ENCODE measurements around the gene ZNF423.

ZNF423 gene

GRCh38 chr16:49488336-49488735, 367.6 kb downstream of the ZNF423 start:
- DNase-seq (ENCODE audit: extremely low read depth in 1 of 2, low read depth in 1 of 2): no peak

GRCh38 chr16:49487746-49488145, 368.2 kb downstream of the ZNF423 start:
- DNase-seq (ENCODE audit: extremely low read depth in 1 of 2, low read depth in 1 of 2): no peak

GRCh38 chr16:49486400-49486799, 369.5 kb downstream of the ZNF423 start:
- no peak for DNase-seq (ENCODE audit: extremely low read depth in 1 of 2, low read depth in 1 of 2)

GRCh38 chr16:49485663-49486062, 370.2 kb downstream of the ZNF423 start:
- DNase-seq (ENCODE audit: extremely low read depth in 1 of 2, low read depth in 1 of 2): no peak

- no peak for DNase-seq (ENCODE audit: extremely low read depth in 1 of 2, low read depth in 1 of 2)
Observed at GRCh38 chr16:49484936-49485335, 371.0 kb downstream of the ZNF423 start.

- no peak for DNase-seq (ENCODE audit: extremely low read depth in 1 of 2, low read depth in 1 of 2)
Observed at GRCh38 chr16:49484451-49484849, 371.5 kb downstream of the ZNF423 start.

- DNase-seq (ENCODE audit: extremely low read depth in 1 of 2, low read depth in 1 of 2): no peak
Observed at GRCh38 chr16:49483651-49484450, 372.1 kb downstream of the ZNF423 start.

GRCh38 chr16:49483251-49483650, 372.7 kb downstream of the ZNF423 start:
- DNase-seq (ENCODE audit: extremely low read depth in 1 of 2, low read depth in 1 of 2): no peak

- no peak for DNase-seq (ENCODE audit: extremely low read depth in 1 of 2, low read depth in 1 of 2)
Observed at GRCh38 chr16:49482690-49483089, 373.2 kb downstream of the ZNF423 start.

- DNase-seq (ENCODE audit: extremely low read depth in 1 of 2, low read depth in 1 of 2): no peak
Observed at GRCh38 chr16:49478616-49479015, 377.3 kb downstream of the ZNF423 start.

- no peak for DNase-seq (ENCODE audit: extremely low read depth in 1 of 2, low read depth in 1 of 2)
Observed at GRCh38 chr16:49478107-49478506, 377.8 kb downstream of the ZNF423 start.

GRCh38 chr16:49477250-49477895, 378.5 kb downstream of the ZNF423 start:
- no peak for DNase-seq (ENCODE audit: extremely low read depth in 1 of 2, low read depth in 1 of 2)

- no peak for DNase-seq (ENCODE audit: extremely low read depth in 1 of 2, low read depth in 1 of 2)
Observed at GRCh38 chr16:49474741-49475140, 381.2 kb downstream of the ZNF423 start.

- no peak for DNase-seq (ENCODE audit: extremely low read depth in 1 of 2, low read depth in 1 of 2)
Observed at GRCh38 chr16:49473773-49474172, 382.1 kb downstream of the ZNF423 start.

- DNase-seq (ENCODE audit: extremely low read depth in 1 of 2, low read depth in 1 of 2): no peak
Observed at GRCh38 chr16:49473131-49473530, 382.8 kb downstream of the ZNF423 start.

GRCh38 chr16:49472598-49472997, 383.3 kb downstream of the ZNF423 start:
- no peak for DNase-seq (ENCODE audit: extremely low read depth in 1 of 2, low read depth in 1 of 2)

GRCh38 chr16:49471038-49471727, 384.7 kb downstream of the ZNF423 start:
- DNase-seq (ENCODE audit: extremely low read depth in 1 of 2, low read depth in 1 of 2): no peak

GRCh38 chr16:49470513-49470991, 385.4 kb downstream of the ZNF423 start:
- no peak for DNase-seq (ENCODE audit: extremely low read depth in 1 of 2, low read depth in 1 of 2)

GRCh38 chr16:49469930-49470451, 385.9 kb downstream of the ZNF423 start:
- DNase-seq (ENCODE audit: extremely low read depth in 1 of 2, low read depth in 1 of 2): no peak

GRCh38 chr16:49469311-49469670, 386.6 kb downstream of the ZNF423 start:
- DNase-seq (ENCODE audit: extremely low read depth in 1 of 2, low read depth in 1 of 2): no peak

GRCh38 chr16:49468611-49469310, 387.2 kb downstream of the ZNF423 start:
- no peak for DNase-seq (ENCODE audit: extremely low read depth in 1 of 2, low read depth in 1 of 2)

Data from activated CD8-positive, alpha-beta memory T cell treated with anti-CD3 and anti-CD28 coated beads for 1 hour (primary cell).